HG03066 (cell line): ENCODE measurements around the gene ESF1.

Experiments
- ATAC-seq: cut with Tn5 transposase; IDR thresholded peaks from one replicate; pipeline ENCODE4 v1.9.1; 2021; ENCODE audit warnings: low read depth; ENCODE audit not compliant: unreplicated experiment

The ESF1 gene

DNA sequence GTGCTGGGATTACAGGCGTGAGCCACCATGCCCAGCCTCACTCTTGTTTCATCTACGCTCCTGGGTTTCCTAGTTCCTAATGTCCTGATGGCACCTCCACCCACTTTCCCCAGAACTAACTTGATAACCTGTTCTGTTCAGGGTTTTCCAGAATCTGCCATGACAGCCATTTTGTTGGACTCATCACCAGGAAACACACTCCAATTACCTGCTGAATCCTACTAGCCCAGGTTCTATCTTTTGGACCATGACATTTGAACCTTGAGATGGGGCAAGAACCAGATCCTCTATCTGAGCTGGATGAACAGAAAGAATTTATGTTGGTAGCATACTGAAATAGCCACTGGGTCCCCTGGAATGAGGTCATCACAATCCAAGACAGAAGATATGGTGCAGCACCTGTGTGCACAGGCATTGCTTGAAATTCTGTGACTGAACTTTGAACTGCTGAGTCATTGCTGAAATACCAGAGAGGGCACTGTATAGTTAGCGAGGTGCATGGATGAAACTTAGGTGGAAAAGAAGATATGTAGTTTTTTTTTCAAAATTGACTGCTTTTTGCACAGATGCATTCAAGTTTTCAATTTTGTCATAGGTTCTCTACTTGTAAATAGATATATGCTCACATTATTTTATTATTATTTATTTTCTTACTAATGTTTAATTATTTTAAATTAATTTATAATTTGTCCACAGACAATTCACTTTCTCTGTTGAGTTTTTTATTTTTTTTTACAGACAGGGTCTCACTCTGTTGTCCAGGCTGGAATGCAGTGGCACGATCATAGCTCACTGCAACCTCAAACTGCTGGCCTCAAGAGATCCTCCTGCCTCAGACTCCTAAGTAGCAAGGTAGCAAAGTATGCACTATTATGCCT, 103.2 kb downstream of the ESF1 start:
- ATAC-seq: peak; percentile 60

GRCh38 chr20:13678944-13679343, 105.8 kb downstream of the ESF1 start:
- no peak for ATAC-seq

DNA sequence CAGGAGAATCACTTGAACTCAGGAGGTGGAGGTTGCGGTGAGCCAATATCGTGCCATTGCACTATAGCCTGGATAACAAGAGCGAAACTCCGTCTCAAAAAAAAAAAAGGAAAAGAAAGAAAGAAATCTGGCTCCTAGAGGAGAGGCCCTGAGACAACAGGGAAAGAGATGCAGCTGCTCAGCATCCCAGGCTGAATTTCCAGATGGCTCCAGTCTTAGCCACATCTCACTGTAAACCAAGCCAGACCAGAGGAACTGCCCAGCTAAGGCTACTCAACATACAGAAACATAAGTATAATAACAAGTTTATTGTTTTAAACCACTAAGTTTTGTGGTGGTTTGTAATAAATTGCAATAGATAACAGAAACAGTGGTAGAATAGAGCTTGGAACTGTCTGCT, 107.5 kb downstream of the ESF1 start:
- ATAC-seq: no peak

GRCh38 chr20:13676682-13677081, 108.0 kb downstream of the ESF1 start:
- no peak for ATAC-seq

GRCh38 chr20:13672690-13673089, 112.0 kb downstream of the ESF1 start:
- no peak for ATAC-seq

DNA sequence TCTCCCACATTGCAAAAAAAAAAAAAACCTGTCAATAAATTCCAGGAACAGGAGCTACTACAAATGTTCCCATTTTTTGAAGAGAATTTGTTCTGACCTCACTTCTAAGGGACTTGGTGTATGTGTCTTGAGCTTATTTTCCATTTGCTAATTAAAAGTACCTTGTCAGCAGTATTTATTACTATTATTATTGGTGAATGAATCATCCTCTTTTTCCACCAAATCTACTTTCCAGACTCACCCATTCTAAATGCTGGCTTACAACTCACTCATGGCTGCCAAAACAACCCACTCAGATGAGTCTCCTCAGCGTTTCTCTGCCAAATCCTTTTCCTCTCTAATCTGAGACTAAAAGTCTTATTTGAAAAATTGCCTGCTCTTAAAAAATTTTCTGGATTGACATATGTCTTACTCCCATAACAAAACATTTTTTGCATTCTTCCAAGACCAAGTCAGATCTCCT, 112.8 kb downstream of the ESF1 start:
- no peak for ATAC-seq

GRCh38 chr20:13671512-13671911, 113.2 kb downstream of the ESF1 start:
- no peak for ATAC-seq

- no peak for ATAC-seq
Measured at GRCh38 chr20:13670160-13670559, 114.6 kb downstream of the ESF1 start.

GRCh38 chr20:13665709-13666395, 118.9 kb downstream of the ESF1 start:
- ATAC-seq: no peak
